ENCODE data around the gene MROH2A. TPM values are rescaled to one million over a fixed set of nuclear protein-coding genes. Genes with fewer than 3 reads are reported as not detected.

Gene MROH2A
- total RNA-seq, 2 experiments from 2014 or later = not detected

DNA sequence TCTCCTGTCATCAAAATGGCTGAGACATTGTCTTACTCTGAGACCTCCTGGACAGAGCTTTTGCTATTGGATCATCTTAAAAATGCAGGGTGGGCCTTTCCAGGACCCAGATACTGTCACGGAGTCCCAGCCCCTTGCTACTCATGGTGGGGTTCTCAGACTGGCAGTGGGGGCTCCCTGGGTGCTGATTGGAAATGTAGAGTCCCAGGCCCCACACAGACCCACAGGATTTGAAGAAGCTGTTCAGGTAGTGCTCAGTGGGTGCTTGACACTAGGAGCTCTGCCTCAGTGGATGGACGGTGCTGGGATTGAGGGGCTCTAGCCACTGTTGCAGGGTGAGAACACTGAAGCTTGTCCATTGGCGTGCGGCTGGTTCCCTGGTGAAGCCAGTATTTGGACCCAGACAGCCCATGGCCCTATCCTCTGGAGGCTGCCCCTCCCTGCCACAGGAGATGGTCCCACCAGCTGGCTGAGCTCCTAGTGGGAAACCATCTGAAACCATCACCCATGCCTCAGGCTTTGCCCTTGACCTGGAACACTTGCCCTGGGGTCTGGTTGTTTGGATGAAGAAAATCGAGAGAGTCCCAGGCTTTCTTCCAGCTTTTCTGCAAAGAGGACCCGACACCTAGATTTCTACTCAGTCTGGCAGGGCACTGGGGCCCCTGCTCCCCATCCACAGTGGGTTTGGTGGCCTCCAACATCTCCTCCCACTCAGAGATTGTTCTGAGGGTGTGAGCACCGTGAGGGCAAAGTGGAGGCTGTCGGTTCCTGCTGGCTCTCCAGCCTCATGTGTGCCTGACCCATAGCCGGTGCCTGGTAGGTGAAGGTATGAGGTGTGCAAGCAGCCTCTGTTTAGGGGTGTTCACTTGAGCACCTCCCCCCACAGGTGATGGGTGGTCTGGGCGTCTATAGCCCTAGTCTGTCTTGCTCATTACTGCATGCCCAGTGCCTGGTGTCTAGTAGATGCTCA is 30.1 kb downstream of the MROH2A start:
- DNase-seq (no peak), ATAC-seq (no peak)
- no peaks in the 10 kb centered on the region for H3K9me3 Mint-ChIP-seq
- TF ChIP-seq, protein P1, sequence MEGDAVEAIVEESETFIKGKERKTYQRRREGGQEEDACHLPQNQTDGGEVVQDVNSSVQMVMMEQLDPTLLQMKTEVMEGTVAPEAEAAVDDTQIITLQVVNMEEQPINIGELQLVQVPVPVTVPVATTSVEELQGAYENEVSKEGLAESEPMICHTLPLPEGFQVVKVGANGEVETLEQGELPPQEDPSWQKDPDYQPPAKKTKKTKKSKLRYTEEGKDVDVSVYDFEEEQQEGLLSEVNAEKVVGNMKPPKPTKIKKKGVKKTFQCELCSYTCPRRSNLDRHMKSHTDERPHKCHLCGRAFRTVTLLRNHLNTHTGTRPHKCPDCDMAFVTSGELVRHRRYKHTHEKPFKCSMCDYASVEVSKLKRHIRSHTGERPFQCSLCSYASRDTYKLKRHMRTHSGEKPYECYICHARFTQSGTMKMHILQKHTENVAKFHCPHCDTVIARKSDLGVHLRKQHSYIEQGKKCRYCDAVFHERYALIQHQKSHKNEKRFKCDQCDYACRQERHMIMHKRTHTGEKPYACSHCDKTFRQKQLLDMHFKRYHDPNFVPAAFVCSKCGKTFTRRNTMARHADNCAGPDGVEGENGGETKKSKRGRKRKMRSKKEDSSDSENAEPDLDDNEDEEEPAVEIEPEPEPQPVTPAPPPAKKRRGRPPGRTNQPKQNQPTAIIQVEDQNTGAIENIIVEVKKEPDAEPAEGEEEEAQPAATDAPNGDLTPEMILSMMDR (IDR thresholded peaks at IDR 0.05) = no peak
- no peaks in the 10 kb centered on the region for H3K4me1 Mint-ChIP-seq (ENCODE audit: low read depth)
- CTCF ChIA-PET = interaction anchor here (1.3 kb wide), 1 partner anchor 11 kb away, joined by 3 read pairs; no protein-coding TSS in a partner anchor
- peaks cover 6% of the 10 kb centered on the region for H3K27me3 Mint-ChIP-seq
- no peak overlapping the region for H3K4me3 Mint-ChIP-seq
- POLR2A ChIA-PET = no interaction called here
- no peak overlapping the region for H3K27ac Mint-ChIP-seq
- H3K36me3 Mint-ChIP-seq (ENCODE audit: low read depth) = no peaks in the 10 kb centered on the region
- intact Hi-C loops (cut with micrococcal nuclease) = no loop called here

DNA sequence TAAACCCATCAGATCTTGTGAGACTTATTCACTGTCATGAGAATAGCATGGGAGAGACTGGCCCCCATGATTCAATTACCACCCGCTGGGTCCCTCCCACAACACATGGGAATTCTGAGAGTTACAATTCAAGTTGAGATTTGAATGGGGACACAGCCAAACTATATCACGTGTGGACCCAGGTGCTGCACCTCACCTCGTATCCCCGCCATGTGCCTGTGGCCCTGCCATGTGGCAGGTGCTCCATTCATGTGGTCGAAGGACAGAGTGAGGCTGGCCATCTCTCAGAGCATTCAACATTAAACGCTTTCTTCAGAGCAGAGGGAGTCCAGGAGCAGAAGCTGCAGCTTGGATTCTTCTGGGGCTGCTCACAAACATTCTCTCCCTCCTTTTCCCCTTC is 32.3 kb downstream of the MROH2A start:
- no peak overlapping the region for H3K27ac Mint-ChIP-seq
- POLR2A ChIA-PET = no interaction called here
- CTCF ChIA-PET = no interaction called here

DNA sequence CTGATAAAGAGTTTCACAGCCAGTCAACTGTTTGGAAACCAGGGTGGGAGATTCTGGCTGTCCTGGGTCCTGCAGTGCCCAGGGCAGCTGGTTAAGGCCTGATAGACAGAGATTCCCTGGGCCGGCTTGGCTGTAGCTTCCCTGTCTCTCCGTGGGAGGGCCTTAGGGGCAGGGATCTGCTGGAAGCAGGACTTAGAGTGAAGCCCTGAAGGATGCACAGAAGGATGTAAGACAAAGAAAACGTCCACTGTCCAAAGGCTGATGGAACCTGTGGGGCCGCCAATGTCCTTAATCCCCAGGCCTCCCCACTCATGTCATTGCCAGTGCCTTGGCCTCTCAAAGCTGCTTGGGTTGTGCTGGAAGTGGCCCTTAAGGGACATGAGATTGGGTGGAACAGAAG is 33.0 kb downstream of the MROH2A start:
- H3K27me3 Mint-ChIP-seq = peaks cover 5% of the 10 kb centered on the region

More for the DNA sequence above, 32.3 kb downstream of the MROH2A start:
- H3K9me3 Mint-ChIP-seq = no peaks in the 10 kb centered on the region
- ATAC-seq = no peak
- peaks cover 5% of the 10 kb centered on the region for H3K27me3 Mint-ChIP-seq
- TF ChIP-seq, protein P1 (IDR thresholded peaks at IDR 0.05) = no peak
- intact Hi-C loops (cut with micrococcal nuclease) = no loop called here
- no peak for DNase-seq
- H3K36me3 Mint-ChIP-seq (ENCODE audit: low read depth) = no peaks in the 10 kb centered on the region
- H3K4me3 Mint-ChIP-seq = no peak overlapping the region
- no peaks in the 10 kb centered on the region for H3K4me1 Mint-ChIP-seq (ENCODE audit: low read depth)

GRCh38 chr2:233811732-233812131 is 33.6 kb downstream of the MROH2A start:
- ChIA-PET POLR2A (interaction anchor here (0.6 kb wide), 1 partner anchor 202 kb away, joined by 3 read pairs; no protein-coding TSS in a partner anchor), CTCF (no interaction called here)
- DNase-seq (no peak), ATAC-seq (no peak)
- Mint-ChIP-seq H3K27me3 (peaks cover 5% of the 10 kb centered on the region), H3K27ac (no peak overlapping the region), H3K4me1 (ENCODE audit: low read depth) (no peaks in the 10 kb centered on the region), H3K4me3 (no peak overlapping the region), H3K9me3 (no peaks in the 10 kb centered on the region), H3K36me3 (ENCODE audit: low read depth) (no peaks in the 10 kb centered on the region)
- intact Hi-C loops (cut with micrococcal nuclease) = no loop called here
- TF ChIP-seq, protein P1 (IDR thresholded peaks at IDR 0.05) = no peak

More for the DNA sequence above, 33.0 kb downstream of the MROH2A start:
- Mint-ChIP-seq H3K4me3 (no peak overlapping the region), H3K9me3 (no peaks in the 10 kb centered on the region), H3K36me3 (ENCODE audit: low read depth) (no peaks in the 10 kb centered on the region), H3K4me1 (ENCODE audit: low read depth) (no peaks in the 10 kb centered on the region), H3K27ac (no peak overlapping the region)
- no peak for ATAC-seq
- no peak for DNase-seq
- CTCF ChIA-PET = no interaction called here
- TF ChIP-seq, protein P1 (IDR thresholded peaks at IDR 0.05) = no peak
- POLR2A ChIA-PET = no interaction called here
- intact Hi-C loops (cut with micrococcal nuclease) = no loop called here

Measured in activated CD8-positive, alpha-beta T cell treated with anti-CD3 and anti-CD28 coated beads for 36 hours (primary cell).